OCI-LY1 (cell line): Measurements from ENCODE around the gene MNT.

ENCODE experiments used
- H2AFZ ChIP-seq: fragments of 200-600 bp; sonication (generic), shearing (Covaris generic); 2 replicates; pipeline ENCODE4 v1.6.0; 2014; ENCODE audit warnings: antibody characterized with exemption, mild to moderate bottlenecking, low read length
- H3F3A ChIP-seq: fragments of 200-600 bp; sonication (generic), shearing (Covaris generic); 2 replicates; pipeline ENCODE4 v1.6.0; 2014; ENCODE audit warnings: mild to moderate bottlenecking, antibody characterized with exemption, low read length, moderate library complexity; ENCODE audit not compliant: insufficient read depth
- H3K27ac ChIP-seq: fragments of 200-600 bp; sonication (generic); 2 replicates; pipeline ENCODE4 v1.5.1; 2014; ENCODE audit warnings: low read length, mixed run types, mild to moderate bottlenecking, low read depth; ENCODE audit not compliant: poor library complexity, severe bottlenecking
- H3K27me3 ChIP-seq: fragments of 200-600 bp; sonication (generic); 2 replicates; pipeline ENCODE4 v1.6.0; 2014; ENCODE audit warnings: antibody characterized with exemption, mild to moderate bottlenecking, low read length, moderate library complexity; ENCODE audit not compliant: insufficient read depth
- H3K36me3 ChIP-seq: fragments of 200-600 bp; sonication (generic); 2 replicates; pipeline ENCODE4 v1.6.1; 2014; ENCODE audit warnings: mild to moderate bottlenecking, antibody characterized with exemption, low read length, moderate library complexity, mixed read lengths; ENCODE audit not compliant: insufficient read depth
- H3K4me1 ChIP-seq: fragments of 200-600 bp; sonication (generic); 2 replicates; pipeline ENCODE4 v1.5.1; 2014; ENCODE audit warnings: mild to moderate bottlenecking, low read length, moderate library complexity; ENCODE audit not compliant: insufficient read depth, severe bottlenecking
- H3K4me2 ChIP-seq: fragments of 200-600 bp; sonication (generic), shearing (Covaris generic); 2 replicates; pipeline ENCODE4 v1.6.1; 2014; ENCODE audit warnings: low read length
- H3K4me3 ChIP-seq: fragments of 200-600 bp; sonication (generic); 2 replicates; pipeline ENCODE4 v1.5.1; 2014; ENCODE audit warnings: low read length, low read depth, mild to moderate bottlenecking, mixed read lengths; ENCODE audit not compliant: poor library complexity, severe bottlenecking
- H3K79me2 ChIP-seq: fragments of 200-600 bp; shearing (Covaris generic); 2 replicates; pipeline ENCODE4 v1.6.1; 2016; ENCODE audit warnings: mixed run types, low read length, mixed read lengths; ENCODE audit not compliant: insufficient read depth
- H3K9ac ChIP-seq: fragments of 200-600 bp; sonication (generic), shearing (Covaris generic); 2 replicates; pipeline ENCODE4 v1.6.1; 2014; ENCODE audit warnings: mild to moderate bottlenecking, low read length, mixed read lengths
- H3K9me2 ChIP-seq: fragments of 200-600 bp; sonication (generic), shearing (Covaris generic); 2 replicates; pipeline ENCODE4 v1.6.1; 2014; ENCODE audit warnings: low read depth, mild to moderate bottlenecking, low read length, mixed read lengths
- H3K9me3 ChIP-seq: fragments of 200-600 bp; shearing (Covaris generic); 2 replicates; pipeline ENCODE4 v1.6.1; 2014; ENCODE audit warnings: low read length, mixed read lengths
- H4K20me1 ChIP-seq: fragments of 200-600 bp; sonication (generic), shearing (Covaris generic); 2 replicates; pipeline ENCODE4 v1.6.0; 2016; ENCODE audit warnings: mild to moderate bottlenecking, low read length; ENCODE audit not compliant: insufficient read depth
- CTCF ChIP-seq: fragments of 200-600 bp; sonication (generic), shearing (Covaris generic); IDR thresholded peaks from 2 replicates; pipeline ENCODE4 v1.5.1; 2017; ENCODE audit warnings: mild to moderate bottlenecking, antibody characterized with exemption, low read length, moderate library complexity, mixed read lengths
- EZH2 ChIP-seq: fragments of 200-600 bp; sonication (generic), shearing (Covaris generic); IDR thresholded peaks from 2 replicates; pipeline ENCODE4 v1.8.0; 2017; ENCODE audit warnings: borderline replicate concordance, mixed run types, mild to moderate bottlenecking, antibody characterized with exemption, low read length, moderate library complexity, mixed read lengths

MNT gene

GRCh38 chr17:2391597-2392251, 9.1 kb downstream of the MNT start:
- peak overlapping the region; percentile 87 for H3K4me2 ChIP-seq
- no peaks in the 10 kb centered on the region for H3K79me2 ChIP-seq
- H3K27ac ChIP-seq, result peak overlapping the region; percentile 78
- H3F3A ChIP-seq, result no peaks in the 10 kb centered on the region
- no peak for TF ChIP-seq EZH2
- H3K9me3 ChIP-seq, result no peaks in the 10 kb centered on the region
- H4K20me1 ChIP-seq, result no peaks in the 10 kb centered on the region
- no peaks in the 10 kb centered on the region for H3K27me3 ChIP-seq
- H2AFZ ChIP-seq, result no peak overlapping the region
- H3K4me1 ChIP-seq, result peaks cover 49% of the 10 kb centered on the region
- peaks cover 5% of the 10 kb centered on the region for H3K36me3 ChIP-seq
- peak overlapping the region; percentile 81 for H3K9ac ChIP-seq
- no peaks in the 10 kb centered on the region for H3K9me2 ChIP-seq
- peak overlapping the region; percentile 79 for H3K4me3 ChIP-seq

- Histone ChIP-seq H3K27ac (no peak overlapping the region), H4K20me1 (no peaks in the 10 kb centered on the region), H3K27me3 (no peaks in the 10 kb centered on the region), H3K4me2 (no peak overlapping the region; the same call in 1 of the 2 replicates), H3K79me2 (no peaks in the 10 kb centered on the region), H3F3A (no peaks in the 10 kb centered on the region), H3K9me3 (no peaks in the 10 kb centered on the region), H3K9me2 (no peaks in the 10 kb centered on the region), H3K4me3 (no peak overlapping the region), H2AFZ (no peak overlapping the region), H3K4me1 (peaks cover 43% of the 10 kb centered on the region), H3K9ac (no peak overlapping the region; the same call in 1 of the 2 replicates), H3K36me3 (peaks cover 5% of the 10 kb centered on the region)
- no peak for TF ChIP-seq CTCF
- no peak for TF ChIP-seq EZH2
Measured at GRCh38 chr17:2390199-2390836, 10.5 kb downstream of the MNT start.

DNA sequence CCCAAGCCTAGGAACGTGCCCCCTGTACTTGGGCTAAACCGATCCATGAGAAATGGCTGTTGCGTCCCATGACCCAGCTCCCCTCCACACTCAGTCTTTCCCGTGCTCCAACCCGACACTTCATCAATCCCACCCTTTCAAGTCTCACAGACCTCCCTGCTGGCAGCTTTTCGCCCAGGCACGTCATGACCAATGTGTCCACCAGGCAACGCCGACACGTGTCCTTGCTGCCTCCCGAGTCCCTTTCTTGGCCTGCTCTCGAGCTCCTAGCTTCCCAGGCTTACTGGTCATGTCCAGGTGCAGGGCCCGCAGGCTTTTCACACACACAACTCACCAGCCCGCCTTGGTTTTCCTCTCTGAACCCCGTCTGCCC, 12.2 kb downstream of the MNT start:
- H3K36me3 ChIP-seq, result peaks cover 5% of the 10 kb centered on the region; the same call in 1 of the 2 replicates
- TF ChIP-seq CTCF (no peak), EZH2 (no peak)
- no peaks in the 10 kb centered on the region for H3F3A ChIP-seq
- H3K9ac ChIP-seq, result no peak overlapping the region
- H3K27ac ChIP-seq, result no peak overlapping the region
- H3K9me3 ChIP-seq, result no peaks in the 10 kb centered on the region
- no peaks in the 10 kb centered on the region for H4K20me1 ChIP-seq
- H3K4me1 ChIP-seq, result peaks cover 29% of the 10 kb centered on the region
- no peaks in the 10 kb centered on the region for H3K79me2 ChIP-seq
- H2AFZ ChIP-seq, result no peak overlapping the region
- H3K9me2 ChIP-seq, result no peaks in the 10 kb centered on the region
- no peak overlapping the region for H3K4me3 ChIP-seq
- H3K27me3 ChIP-seq, result no peaks in the 10 kb centered on the region
- no peak overlapping the region for H3K4me2 ChIP-seq
